ENCODE measurements around the gene PRKACB.
"Not testable (repeated sequence)": the region's sequence is repeated elsewhere in the genome, so short reads cannot be mapped to it uniquely, and the experiment has no call there.

The PRKACB gene

DNA sequence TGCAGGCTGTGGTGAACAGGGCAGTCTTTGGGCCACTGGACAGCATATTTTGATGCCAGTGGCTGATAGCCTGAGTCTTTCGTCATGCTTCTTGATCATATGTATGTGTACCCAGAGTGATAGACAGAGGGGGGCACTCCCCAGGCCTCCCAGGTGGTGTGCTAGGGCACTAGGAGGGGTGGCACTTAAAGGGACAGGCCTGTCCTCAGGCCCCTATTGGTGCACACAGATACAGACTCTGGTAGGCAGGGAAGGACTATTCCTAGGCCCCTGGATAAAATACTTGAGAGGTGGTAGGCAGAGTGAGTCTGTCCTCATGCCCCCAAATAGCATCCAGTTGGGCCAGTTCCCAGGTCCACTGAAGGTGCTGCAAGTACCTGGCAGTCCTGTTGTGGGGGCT lies 80.8 kb downstream of the PRKACB start:
- no peak for DNase-seq

- no peak for DNase-seq
Observed at GRCh38 chr1:84225646-84226045, 81.6 kb downstream of the PRKACB start.

GRCh38 chr1:84232676-84233075 lies 88.6 kb downstream of the PRKACB start:
- not testable (repeated sequence) for DNase-seq

DNA sequence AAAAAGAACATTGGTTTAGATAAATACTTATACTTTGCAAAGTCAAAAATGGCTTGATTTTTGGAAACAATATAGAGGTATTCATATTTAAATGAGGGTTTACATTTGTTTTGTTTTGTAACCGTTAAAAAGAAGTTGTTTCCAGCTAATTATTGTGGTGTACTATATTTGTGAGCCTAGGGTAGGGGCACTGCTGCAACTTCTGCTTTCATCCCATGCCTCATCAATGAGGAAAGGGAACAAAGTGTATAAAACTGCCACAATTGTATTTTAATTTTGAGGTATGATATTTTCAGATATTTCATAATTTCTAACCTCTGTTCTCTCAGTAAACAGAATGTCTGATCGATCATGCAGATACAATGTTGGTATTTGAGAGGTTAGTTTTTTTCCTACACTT lies 92.2 kb downstream of the PRKACB start:
- no peak for DNase-seq

DNA sequence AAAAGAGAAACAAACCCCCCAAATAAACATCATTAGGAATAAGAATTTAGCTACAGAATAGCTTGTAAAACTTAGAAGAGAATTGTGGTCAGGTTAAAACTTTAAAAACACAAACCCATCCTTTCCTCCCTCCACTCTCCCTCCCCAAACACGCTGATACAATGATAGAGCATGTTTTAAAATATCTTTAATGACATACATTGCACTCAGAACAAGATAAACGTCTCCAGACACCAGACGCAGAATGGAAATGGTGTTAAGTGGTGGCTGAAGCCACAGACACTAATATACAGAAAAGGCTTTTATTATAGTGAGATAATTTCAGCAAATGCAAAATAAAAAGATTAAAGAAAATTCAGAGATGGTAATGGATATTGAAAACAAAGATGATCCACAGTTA lies 98.6 kb downstream of the PRKACB start:
- no peak for DNase-seq

- DNase-seq = no peak
Observed at GRCh38 chr1:84245563-84245962, 101.5 kb downstream of the PRKACB start.

GRCh38 chr1:84246213-84246612 lies 102.1 kb downstream of the PRKACB start:
- DNase-seq = no peak

DNA sequence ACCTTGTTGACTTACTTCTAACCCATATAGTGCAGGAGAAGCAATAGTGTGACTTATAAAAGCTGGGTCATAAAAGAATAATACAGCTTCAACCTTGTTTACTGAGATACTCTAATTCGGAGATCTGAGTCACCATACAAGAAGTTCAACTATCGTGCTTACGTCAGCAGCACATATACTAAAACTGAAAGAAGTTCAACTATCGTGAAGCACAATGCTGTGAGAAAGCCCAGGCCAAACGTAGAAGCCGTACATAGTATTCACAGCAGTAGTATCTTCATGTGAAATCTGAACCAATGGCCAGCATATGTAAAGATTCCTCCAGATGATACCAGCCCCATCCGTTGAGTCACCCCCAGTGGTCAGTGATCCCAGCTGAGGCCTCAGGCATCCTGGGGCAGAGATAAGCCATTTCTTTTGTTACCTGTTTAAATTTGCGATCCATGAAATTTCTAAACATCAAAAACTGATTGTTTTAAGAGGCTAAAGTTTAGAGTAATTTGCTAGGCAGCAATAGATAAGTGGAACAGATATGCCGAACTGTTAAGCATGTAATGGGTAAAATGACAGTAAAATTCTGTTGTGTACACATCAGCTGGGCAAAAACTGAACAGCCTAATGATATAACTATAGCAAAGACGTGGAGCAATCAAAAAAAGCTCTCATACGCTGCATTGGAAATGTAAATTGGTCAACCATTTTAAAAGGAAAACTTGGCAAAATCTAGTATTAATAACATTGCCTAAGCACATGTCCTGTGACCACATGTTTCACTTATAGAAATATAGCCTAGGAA lies 103.6 kb downstream of the PRKACB start:
- no peak for DNase-seq

- DNase-seq = no peak
Observed at GRCh38 chr1:84250668-84251067, 106.6 kb downstream of the PRKACB start.

GRCh38 chr1:84253036-84253435 lies 109.0 kb downstream of the PRKACB start:
- no peak for DNase-seq

GRCh38 chr1:84253891-84254290 lies 109.8 kb downstream of the PRKACB start:
- no peak for DNase-seq

DNA sequence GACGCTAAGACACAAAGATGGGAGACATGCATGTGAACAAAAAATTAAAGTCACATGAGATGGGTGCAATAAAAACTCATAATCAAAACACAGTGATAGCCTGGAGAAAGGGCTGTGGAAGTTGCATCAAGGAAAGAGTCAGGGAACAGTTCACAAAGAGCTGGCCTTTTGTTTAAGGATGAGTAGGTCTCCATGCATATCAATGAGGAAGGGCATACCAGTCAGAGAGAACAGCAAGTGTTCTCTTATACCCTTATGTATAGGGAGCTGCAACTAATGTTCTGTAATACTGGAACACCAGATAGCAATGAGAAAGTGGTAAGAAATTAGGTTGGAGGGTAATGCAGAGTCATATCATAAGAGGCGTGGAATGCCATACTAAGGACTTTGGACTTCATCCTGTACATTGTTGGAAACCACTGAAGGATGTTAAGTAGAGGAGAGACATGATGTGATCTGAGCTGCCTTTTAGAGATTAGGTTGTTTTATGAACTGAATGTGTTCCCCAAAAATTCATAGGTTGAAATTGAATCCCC lies 110.7 kb downstream of the PRKACB start:
- DNase-seq = no peak

- no peak for DNase-seq
Observed at GRCh38 chr1:84255582-84255981, 111.5 kb downstream of the PRKACB start.

GRCh38 chr1:84257617-84258016 lies 113.5 kb downstream of the PRKACB start:
- no peak for DNase-seq

GRCh38 chr1:84259376-84259775 lies 115.3 kb downstream of the PRKACB start:
- DNase-seq = no peak

GRCh38 chr1:84259989-84260388 lies 115.9 kb downstream of the PRKACB start:
- no peak for DNase-seq

GRCh38 chr1:84260852-84261518 lies 116.9 kb downstream of the PRKACB start:
- no peak for DNase-seq

DNA sequence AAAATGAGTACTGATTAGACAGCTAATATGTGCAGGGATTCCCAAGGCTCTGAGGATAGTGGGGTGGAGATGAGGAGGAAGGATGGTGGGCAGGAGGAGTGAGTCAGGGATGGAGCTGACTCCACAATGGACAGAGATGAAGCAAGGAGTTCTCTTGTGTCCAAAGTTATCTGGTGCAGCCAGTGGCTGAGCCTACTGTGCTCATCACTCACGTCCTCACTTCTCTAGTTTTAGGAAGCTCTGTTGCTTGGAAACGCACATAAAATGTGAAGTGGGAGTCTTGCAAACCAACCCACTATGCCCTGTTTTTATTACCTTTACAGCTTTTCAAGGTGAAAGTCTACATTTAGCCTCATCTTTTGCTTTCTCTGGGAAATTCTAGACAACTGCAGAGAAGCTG lies 120.9 kb downstream of the PRKACB start:
- no peak for DNase-seq

DNA sequence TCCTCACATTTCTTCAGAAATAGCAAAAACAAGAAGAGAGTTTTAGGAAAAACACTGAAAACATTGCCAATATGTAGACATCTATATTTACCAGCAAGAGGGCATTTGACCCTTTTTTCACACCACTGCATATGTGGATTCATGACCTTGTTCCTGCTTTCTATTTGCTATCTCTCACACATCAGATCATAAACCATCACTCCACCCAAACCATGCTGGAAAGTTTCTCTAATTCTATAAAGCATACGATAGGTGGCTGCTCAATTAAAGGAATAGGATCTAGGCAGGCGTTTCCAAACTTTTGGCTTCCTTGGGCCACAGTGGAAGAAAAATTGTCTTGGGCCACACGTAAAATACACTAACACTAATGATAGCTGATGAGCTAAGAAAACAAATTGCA lies 121.8 kb downstream of the PRKACB start:
- DNase-seq = no peak

GRCh38 chr1:84266748-84267147 lies 122.7 kb downstream of the PRKACB start:
- DNase-seq = no peak

DNA sequence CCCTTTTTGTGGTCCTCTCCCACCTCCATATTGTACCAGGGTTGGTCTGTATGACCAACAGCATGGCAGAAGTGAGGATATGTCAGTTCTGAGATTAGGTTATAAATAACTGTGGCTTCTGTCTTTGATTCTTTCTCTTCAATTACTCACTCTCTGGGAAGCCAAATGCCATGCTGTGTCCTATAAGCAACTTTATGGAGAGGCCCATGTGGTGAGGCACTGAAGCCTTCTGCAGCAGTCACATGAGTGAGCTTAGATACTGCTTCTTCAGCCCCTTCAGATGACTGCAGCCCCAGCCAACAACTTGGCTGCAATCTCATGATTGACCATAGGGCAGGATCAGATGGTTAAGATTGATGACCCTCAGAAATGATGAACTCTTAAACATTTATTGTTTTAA lies 123.4 kb downstream of the PRKACB start:
- DNase-seq = no peak

DNA sequence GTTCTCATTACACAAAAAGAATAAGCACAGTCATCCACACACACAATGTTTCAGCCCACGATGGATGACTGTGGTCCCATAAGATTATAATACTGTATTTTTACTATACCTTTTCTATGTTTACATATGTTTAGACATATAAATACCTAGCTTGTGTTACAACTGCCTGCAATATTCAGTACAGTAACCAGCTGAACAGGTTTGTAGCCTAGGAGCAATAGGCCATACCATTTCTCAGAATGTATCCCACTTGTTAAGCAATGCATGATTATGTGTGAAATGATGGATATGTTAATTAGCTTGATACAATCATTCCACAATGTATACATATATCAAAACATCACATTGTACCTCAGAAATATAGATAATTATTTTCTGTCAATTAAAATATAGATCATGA lies 124.3 kb downstream of the PRKACB start:
- DNase-seq = no peak

DNA sequence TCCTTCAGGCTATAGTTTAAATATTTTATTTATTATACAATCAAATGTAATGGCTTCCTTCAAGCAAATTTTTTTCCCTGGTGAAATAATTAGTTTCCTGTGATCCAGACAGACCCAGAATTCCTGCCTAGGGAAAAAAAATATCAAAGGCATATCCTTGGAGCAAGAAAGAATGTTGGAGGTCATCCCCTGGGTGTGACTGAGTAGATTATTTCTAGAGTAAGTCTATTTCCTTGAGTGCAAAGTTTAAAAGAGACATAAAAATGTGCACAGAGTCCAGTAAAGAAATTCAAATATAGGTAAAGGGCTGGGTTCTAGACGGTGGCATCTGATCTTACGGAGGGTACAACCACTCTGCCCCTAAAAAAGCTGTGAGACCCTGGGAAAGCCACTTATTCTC lies 125.2 kb downstream of the PRKACB start:
- no peak for DNase-seq

- DNase-seq = no peak
Observed at GRCh38 chr1:84271441-84272151, 127.5 kb downstream of the PRKACB start.
